WTC11 (cell line): ENCODE results near the gene TEAD1. TPM values are rescaled to one million over a fixed set of nuclear protein-coding genes. Genes with fewer than 3 reads are reported as not detected.
A peak's percentile ranks its signal among the peaks of the same experiment; 100 is the strongest.

Experiments used
- ATAC-seq: fragments of 200-7000 bp; cut with Tn5 transposase; 2 replicates; pipeline ENCODE4 v1.10.0; 2021; ENCODE audit warnings: mild to moderate bottlenecking, moderate library complexity
- CTCF ChIA-PET: fragments of 300-600 bp; sonication (Branson Sonifier 250); formaldehyde crosslinking; loops from one replicate; lab custom pipeline; 2021; ENCODE audit warnings: antibody characterized with exemption; lab: Charles Lee
- POLR2A ChIA-PET: fragments of 350-600 bp; sonication (Branson Sonifier 250); formaldehyde crosslinking; loops from one replicate; lab custom pipeline; 2021; ENCODE audit warnings: antibody characterized with exemption; lab: Charles Lee
- DNase-seq: peaks from one replicate; pipeline ENCODE4 v3.0.0; 2021; ENCODE audit warnings: low spot score
- H3K27ac Mint-ChIP-seq: 2 replicates; pipeline ENCODE4 v1.8.0; 2021; ENCODE audit warnings: mixed read lengths
- H3K27me3 Mint-ChIP-seq: 2 replicates; pipeline ENCODE4 v1.8.0; 2021; ENCODE audit warnings: low read depth, mild to moderate bottlenecking, moderate library complexity, mixed read lengths
- H3K36me3 Mint-ChIP-seq: 2 replicates; pipeline ENCODE4 v1.8.0; 2021; ENCODE audit warnings: mixed read lengths
- H3K4me1 Mint-ChIP-seq: 2 replicates; pipeline ENCODE4 v1.8.0; 2022; ENCODE audit warnings: mixed read lengths
- H3K4me3 Mint-ChIP-seq: 2 replicates; pipeline ENCODE4 v1.8.0; 2021; ENCODE audit warnings: mild to moderate bottlenecking, moderate library complexity, mixed read lengths
- H3K9me3 Mint-ChIP-seq: 2 replicates; pipeline ENCODE4 v1.8.0; 2021; ENCODE audit warnings: mixed read lengths
- CREB1 ChIP-seq: sonication (generic); formaldehyde crosslinking; IDR thresholded peaks from 2 replicates; pipeline ENCODE4 v1.8.0; 2023; ENCODE audit warnings: mild to moderate bottlenecking, missing genetic modification reagents
- FOXJ3 ChIP-seq: sonication (generic); formaldehyde crosslinking; IDR thresholded peaks from 2 replicates; pipeline ENCODE4 v1.9.0; 2021; ENCODE audit warnings: missing genetic modification reagents, mild to moderate bottlenecking, borderline replicate concordance
- GRHL2 ChIP-seq: fragments of 250-450 bp; sonication (Bioruptor Pico); IDR thresholded peaks from 2 replicates; pipeline ENCODE4 v1.8.0; 2022; ENCODE audit warnings: mild to moderate bottlenecking, moderate library complexity; ENCODE audit not compliant: insufficient replicate concordance, severe bottlenecking
- IRF2 ChIP-seq: sonication (generic); formaldehyde crosslinking; IDR thresholded peaks from 2 replicates; pipeline ENCODE4 v1.8.0; 2022; ENCODE audit warnings: low read depth, missing genetic modification reagents, borderline replicate concordance
- JAZF1 ChIP-seq: fragments of 250-450 bp; sonication (Bioruptor Pico); IDR thresholded peaks from 2 replicates; pipeline ENCODE4 v1.9.0; 2021; ENCODE audit warnings: moderate library complexity, mild to moderate bottlenecking, inconsistent platforms
- NR1H2 ChIP-seq: sonication (generic); formaldehyde crosslinking; IDR thresholded peaks from 2 replicates; pipeline ENCODE4 v1.9.0; 2021; ENCODE audit warnings: mild to moderate bottlenecking, moderate library complexity, missing genetic modification reagents
- SP1 ChIP-seq: sonication (generic); formaldehyde crosslinking; conservative IDR thresholded peaks from 2 replicates; pipeline ENCODE4 v1.8.1; 2022; ENCODE audit warnings: missing genetic modification reagents
- TEAD4 ChIP-seq: sonication (generic); formaldehyde crosslinking; IDR thresholded peaks from 2 replicates; pipeline ENCODE4 v1.8.0; 2022; ENCODE audit warnings: mild to moderate bottlenecking, missing genetic modification reagents
- ZBTB21 ChIP-seq: sonication (generic); formaldehyde crosslinking; IDR thresholded peaks from 2 replicates; pipeline ENCODE4 v1.8.1; 2023; ENCODE audit warnings: mild to moderate bottlenecking, missing genetic modification reagents, borderline replicate concordance
- ZNF121 ChIP-seq: sonication (generic); formaldehyde crosslinking; IDR thresholded peaks from 2 replicates; pipeline ENCODE4 v1.8.0; 2023; ENCODE audit warnings: missing genetic modification reagents
- ZNF263 ChIP-seq: sonication (generic); formaldehyde crosslinking; IDR thresholded peaks from 2 replicates; pipeline ENCODE4 v1.8.1; 2022; ENCODE audit warnings: low read depth, mild to moderate bottlenecking, moderate library complexity, missing genetic modification reagents
- ZNF317 ChIP-seq: sonication (generic); formaldehyde crosslinking; IDR thresholded peaks from 2 replicates; pipeline ENCODE4 v1.8.1; 2023; ENCODE audit warnings: low read depth, mild to moderate bottlenecking, moderate library complexity, missing genetic modification reagents, borderline replicate concordance
- ZNF416 ChIP-seq: fragments of 250-450 bp; sonication (Bioruptor Pico); IDR thresholded peaks from 2 replicates; pipeline ENCODE4 v1.9.0; 2021; ENCODE audit warnings: mild to moderate bottlenecking, inconsistent platforms
- total RNA-seq: library from RNA; stranded (reverse); gene quantifications from 3 replicates; pipeline ENCODE4 v1.2.3, GENCODE V29; 2021
- TF ChIP-seq, protein P1 (sequence below): sonication (generic); formaldehyde crosslinking; IDR thresholded peaks from 2 replicates; pipeline ENCODE4 v1.8.0; 2023; ENCODE audit warnings: missing genetic modification reagents
- TF ChIP-seq, protein P2 (sequence below): sonication (generic); formaldehyde crosslinking; IDR thresholded peaks from 2 replicates; pipeline ENCODE4 v1.8.1; 2023; ENCODE audit warnings: mild to moderate bottlenecking, missing genetic modification reagents, borderline replicate concordance
- TF ChIP-seq, protein P3 (sequence below): sonication (generic); formaldehyde crosslinking; IDR thresholded peaks from 2 replicates; pipeline ENCODE4 v1.8.0; 2023; ENCODE audit warnings: missing genetic modification reagents, mild to moderate bottlenecking, borderline replicate concordance
- TF ChIP-seq, protein P4 (sequence below): sonication (generic); formaldehyde crosslinking; IDR thresholded peaks from 2 replicates; pipeline ENCODE4 v1.8.1; 2022; ENCODE audit warnings: mild to moderate bottlenecking, moderate library complexity, missing genetic modification reagents
- TF ChIP-seq, protein P5 (sequence below): sonication (generic); formaldehyde crosslinking; conservative IDR thresholded peaks from 2 replicates; pipeline ENCODE4 v1.8.1; 2022; ENCODE audit warnings: mild to moderate bottlenecking, missing genetic modification reagents
- TF ChIP-seq, protein P6 (sequence below): fragments of 250-450 bp; sonication (Bioruptor Pico); conservative IDR thresholded peaks from 2 replicates; pipeline ENCODE4 v1.9.0; 2021; ENCODE audit warnings: mild to moderate bottlenecking

Gene TEAD1
- total RNA-seq, 1 experiment from 2014 or later, result 79.9 TPM

DNA sequence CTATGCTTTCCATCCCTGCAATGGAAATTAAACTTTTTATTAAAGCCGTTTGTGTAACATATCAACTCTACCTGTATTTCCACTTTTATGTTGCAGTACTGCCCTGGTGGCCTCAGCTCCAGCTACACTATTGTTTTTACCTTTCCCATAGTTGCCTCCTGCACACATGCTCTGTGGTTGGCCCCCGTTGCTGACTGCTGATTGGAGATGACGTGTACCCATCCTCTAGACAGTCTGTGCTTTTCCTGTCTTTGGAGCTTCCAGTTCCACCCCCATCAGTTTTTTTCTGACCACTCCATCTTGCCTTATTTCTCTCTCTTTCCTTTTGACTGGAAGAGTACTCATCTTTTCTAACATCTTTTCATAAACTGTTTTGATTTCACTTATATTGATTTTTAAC, 123.8 kb downstream of the TEAD1 start:
- Mint-ChIP-seq H3K4me1 (peaks cover 77% of the 10 kb centered on the region), H3K36me3 (peaks cover 8% of the 10 kb centered on the region), H3K4me3 (no peak overlapping the region), H3K27ac (peak overlapping the region; percentile 17; the same call in 1 of the 2 replicates), H3K27me3 (no peaks in the 10 kb centered on the region), H3K9me3 (no peaks in the 10 kb centered on the region)
- DNase-seq, result no peak
- no peak for ATAC-seq
- CTCF ChIA-PET, result no interaction called here
- TF ChIP-seq ZBTB21 (no peak), ZNF317 (no peak), JAZF1 (CRISPR knock-in tag) (no peak), NR1H2 (CRISPR knock-in tag) (no peak), FOXJ3 (no peak)
- TF ChIP-seq, protein P1, sequence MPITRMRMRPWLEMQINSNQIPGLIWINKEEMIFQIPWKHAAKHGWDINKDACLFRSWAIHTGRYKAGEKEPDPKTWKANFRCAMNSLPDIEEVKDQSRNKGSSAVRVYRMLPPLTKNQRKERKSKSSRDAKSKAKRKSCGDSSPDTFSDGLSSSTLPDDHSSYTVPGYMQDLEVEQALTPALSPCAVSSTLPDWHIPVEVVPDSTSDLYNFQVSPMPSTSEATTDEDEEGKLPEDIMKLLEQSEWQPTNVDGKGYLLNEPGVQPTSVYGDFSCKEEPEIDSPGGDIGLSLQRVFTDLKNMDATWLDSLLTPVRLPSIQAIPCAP, result no peak
- TF ChIP-seq, protein P2, sequence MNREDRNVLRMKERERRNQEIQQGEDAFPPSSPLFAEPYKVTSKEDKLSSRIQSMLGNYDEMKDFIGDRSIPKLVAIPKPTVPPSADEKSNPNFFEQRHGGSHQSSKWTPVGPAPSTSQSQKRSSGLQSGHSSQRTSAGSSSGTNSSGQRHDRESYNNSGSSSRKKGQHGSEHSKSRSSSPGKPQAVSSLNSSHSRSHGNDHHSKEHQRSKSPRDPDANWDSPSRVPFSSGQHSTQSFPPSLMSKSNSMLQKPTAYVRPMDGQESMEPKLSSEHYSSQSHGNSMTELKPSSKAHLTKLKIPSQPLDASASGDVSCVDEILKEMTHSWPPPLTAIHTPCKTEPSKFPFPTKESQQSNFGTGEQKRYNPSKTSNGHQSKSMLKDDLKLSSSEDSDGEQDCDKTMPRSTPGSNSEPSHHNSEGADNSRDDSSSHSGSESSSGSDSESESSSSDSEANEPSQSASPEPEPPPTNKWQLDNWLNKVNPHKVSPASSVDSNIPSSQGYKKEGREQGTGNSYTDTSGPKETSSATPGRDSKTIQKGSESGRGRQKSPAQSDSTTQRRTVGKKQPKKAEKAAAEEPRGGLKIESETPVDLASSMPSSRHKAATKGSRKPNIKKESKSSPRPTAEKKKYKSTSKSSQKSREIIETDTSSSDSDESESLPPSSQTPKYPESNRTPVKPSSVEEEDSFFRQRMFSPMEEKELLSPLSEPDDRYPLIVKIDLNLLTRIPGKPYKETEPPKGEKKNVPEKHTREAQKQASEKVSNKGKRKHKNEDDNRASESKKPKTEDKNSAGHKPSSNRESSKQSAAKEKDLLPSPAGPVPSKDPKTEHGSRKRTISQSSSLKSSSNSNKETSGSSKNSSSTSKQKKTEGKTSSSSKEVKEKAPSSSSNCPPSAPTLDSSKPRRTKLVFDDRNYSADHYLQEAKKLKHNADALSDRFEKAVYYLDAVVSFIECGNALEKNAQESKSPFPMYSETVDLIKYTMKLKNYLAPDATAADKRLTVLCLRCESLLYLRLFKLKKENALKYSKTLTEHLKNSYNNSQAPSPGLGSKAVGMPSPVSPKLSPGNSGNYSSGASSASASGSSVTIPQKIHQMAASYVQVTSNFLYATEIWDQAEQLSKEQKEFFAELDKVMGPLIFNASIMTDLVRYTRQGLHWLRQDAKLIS, result no peak
- TF ChIP-seq, protein P3, sequence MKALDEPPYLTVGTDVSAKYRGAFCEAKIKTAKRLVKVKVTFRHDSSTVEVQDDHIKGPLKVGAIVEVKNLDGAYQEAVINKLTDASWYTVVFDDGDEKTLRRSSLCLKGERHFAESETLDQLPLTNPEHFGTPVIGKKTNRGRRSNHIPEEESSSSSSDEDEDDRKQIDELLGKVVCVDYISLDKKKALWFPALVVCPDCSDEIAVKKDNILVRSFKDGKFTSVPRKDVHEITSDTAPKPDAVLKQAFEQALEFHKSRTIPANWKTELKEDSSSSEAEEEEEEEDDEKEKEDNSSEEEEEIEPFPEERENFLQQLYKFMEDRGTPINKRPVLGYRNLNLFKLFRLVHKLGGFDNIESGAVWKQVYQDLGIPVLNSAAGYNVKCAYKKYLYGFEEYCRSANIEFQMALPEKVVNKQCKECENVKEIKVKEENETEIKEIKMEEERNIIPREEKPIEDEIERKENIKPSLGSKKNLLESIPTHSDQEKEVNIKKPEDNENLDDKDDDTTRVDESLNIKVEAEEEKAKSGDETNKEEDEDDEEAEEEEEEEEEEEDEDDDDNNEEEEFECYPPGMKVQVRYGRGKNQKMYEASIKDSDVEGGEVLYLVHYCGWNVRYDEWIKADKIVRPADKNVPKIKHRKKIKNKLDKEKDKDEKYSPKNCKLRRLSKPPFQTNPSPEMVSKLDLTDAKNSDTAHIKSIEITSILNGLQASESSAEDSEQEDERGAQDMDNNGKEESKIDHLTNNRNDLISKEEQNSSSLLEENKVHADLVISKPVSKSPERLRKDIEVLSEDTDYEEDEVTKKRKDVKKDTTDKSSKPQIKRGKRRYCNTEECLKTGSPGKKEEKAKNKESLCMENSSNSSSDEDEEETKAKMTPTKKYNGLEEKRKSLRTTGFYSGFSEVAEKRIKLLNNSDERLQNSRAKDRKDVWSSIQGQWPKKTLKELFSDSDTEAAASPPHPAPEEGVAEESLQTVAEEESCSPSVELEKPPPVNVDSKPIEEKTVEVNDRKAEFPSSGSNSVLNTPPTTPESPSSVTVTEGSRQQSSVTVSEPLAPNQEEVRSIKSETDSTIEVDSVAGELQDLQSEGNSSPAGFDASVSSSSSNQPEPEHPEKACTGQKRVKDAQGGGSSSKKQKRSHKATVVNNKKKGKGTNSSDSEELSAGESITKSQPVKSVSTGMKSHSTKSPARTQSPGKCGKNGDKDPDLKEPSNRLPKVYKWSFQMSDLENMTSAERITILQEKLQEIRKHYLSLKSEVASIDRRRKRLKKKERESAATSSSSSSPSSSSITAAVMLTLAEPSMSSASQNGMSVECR (CRISPR knock-in tag), result no peak
- TF ChIP-seq, protein P4, sequence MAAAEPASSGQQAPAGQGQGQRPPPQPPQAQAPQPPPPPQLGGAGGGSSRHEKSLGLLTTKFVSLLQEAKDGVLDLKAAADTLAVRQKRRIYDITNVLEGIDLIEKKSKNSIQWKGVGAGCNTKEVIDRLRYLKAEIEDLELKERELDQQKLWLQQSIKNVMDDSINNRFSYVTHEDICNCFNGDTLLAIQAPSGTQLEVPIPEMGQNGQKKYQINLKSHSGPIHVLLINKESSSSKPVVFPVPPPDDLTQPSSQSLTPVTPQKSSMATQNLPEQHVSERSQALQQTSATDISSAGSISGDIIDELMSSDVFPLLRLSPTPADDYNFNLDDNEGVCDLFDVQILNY, result no peak
- TF ChIP-seq, protein P5, sequence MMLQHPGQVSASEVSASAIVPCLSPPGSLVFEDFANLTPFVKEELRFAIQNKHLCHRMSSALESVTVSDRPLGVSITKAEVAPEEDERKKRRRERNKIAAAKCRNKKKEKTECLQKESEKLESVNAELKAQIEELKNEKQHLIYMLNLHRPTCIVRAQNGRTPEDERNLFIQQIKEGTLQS (CRISPR knock-in tag), result no peak
- POLR2A ChIA-PET, result no interaction called here

DNA sequence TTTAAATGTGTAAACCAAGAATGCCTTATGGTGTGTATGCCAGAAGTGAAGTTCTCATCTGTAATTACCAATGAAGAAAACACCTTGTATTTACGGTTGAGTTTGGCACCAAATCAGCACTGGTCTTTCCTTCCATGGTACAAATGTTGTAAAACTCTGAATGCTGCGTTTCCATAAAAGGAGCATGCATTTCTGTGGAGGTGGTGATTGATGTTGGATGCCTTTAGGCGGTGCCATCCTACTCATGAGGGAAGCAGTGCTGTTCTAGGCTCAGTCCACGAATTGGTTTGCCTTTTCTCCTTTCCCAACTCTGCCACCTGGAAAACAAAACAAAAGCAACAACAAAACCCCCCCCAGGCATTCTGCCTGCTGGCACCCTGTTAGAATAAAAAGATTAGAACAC, 124.4 kb downstream of the TEAD1 start:
- no peak for DNase-seq
- TF ChIP-seq TEAD4 (CRISPR knock-in tag) (no peak), GRHL2 (CRISPR knock-in tag) (no peak), SP1 (CRISPR knock-in tag) (no peak), IRF2 (CRISPR knock-in tag) (no peak), NR1H2 (CRISPR knock-in tag) (no peak), CREB1 (no peak), ZNF263 (CRISPR knock-in tag) (no peak), ZNF121 (CRISPR knock-in tag) (no peak), ZNF416 (no peak)
- TF ChIP-seq, protein P3 (CRISPR knock-in tag), result no peak
- TF ChIP-seq, protein P6, sequence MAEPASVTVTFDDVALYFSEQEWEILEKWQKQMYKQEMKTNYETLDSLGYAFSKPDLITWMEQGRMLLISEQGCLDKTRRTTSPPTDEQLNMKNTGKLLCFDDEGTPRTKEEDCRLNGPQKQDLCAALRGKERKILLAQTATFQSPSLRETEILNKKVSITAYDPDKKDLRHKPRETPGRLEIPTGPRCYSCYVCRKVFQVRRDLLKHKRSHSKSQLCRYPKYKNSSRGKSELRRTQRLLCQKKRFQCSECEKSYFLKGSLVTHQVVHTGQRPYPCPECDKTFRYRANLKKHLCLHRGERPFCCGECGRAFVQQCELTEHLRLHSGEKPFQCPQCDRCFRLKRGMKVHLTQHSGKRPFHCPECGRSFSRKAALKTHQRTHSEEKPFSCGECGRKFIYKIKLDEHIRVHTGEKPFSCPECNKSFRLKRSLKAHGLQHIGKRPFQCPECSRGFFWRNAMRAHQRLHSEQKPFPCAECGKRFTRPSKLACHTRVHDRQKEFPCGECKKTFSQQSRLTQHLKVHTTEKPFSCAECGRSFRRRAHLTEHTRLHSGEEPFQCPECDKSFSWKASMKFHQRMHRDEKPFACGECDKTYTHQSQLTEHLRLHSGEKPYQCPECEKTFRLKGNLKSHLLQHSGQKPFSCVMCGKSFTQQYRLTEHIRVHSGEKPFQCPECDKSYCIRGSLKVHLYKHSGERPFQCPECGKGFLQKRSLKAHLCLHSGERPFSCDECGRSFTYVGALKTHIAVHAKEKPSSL (CRISPR knock-in tag), result no peak

More for the DNA sequence above, 124.4 kb downstream of the TEAD1 start:
- Mint-ChIP-seq H3K9me3 (no peaks in the 10 kb centered on the region), H3K36me3 (peaks cover 8% of the 10 kb centered on the region), H3K27ac (no peak overlapping the region; the same call in 1 of the 2 replicates), H3K27me3 (no peaks in the 10 kb centered on the region), H3K4me3 (no peak overlapping the region), H3K4me1 (peaks cover 80% of the 10 kb centered on the region)
- ChIA-PET POLR2A (no interaction called here), CTCF (no interaction called here)
- no peak for ATAC-seq
